Trophoblast cell (in vitro differentiated cells and primary cell): Measurements from ENCODE around the gene IRF9.
"Not testable (repeated sequence)": the region's sequence is repeated elsewhere in the genome, so short reads cannot be mapped to it uniquely, and the experiment has no call there.

Experiments used
- DNase-seq, 2 donors: peaks; one replicate each; pipeline ENCODE4 v3.0.0-alpha.2; 2016
- H2AFZ ChIP-seq: 2 replicates; pipeline ENCODE4 v1.6.1; 2013; ENCODE audit warnings: low read length, moderate library complexity, mild to moderate bottlenecking; ENCODE audit not compliant: insufficient read depth, poor library complexity
- H2AK5ac ChIP-seq: 2 replicates; pipeline ENCODE4 v1.6.1; 2013; ENCODE audit warnings: mild to moderate bottlenecking, low read length
- H2BK120ac ChIP-seq: 2 replicates; pipeline ENCODE4 v1.6.1; 2013; ENCODE audit warnings: low read length, mild to moderate bottlenecking, moderate library complexity; ENCODE audit not compliant: insufficient read depth, poor library complexity
- H2BK12ac ChIP-seq: 2 replicates; pipeline ENCODE4 v1.6.1; 2013; ENCODE audit warnings: mild to moderate bottlenecking, low read length, moderate library complexity
- H2BK5ac ChIP-seq: 2 replicates; pipeline ENCODE4 v1.6.1; 2013; ENCODE audit warnings: low read length, low read depth, moderate library complexity, mild to moderate bottlenecking; ENCODE audit not compliant: poor library complexity
- H3K14ac ChIP-seq: 2 replicates; pipeline ENCODE4 v1.6.1; 2013; ENCODE audit warnings: mild to moderate bottlenecking, low read length
- H3K18ac ChIP-seq: 2 replicates; pipeline ENCODE4 v1.6.1; 2013; ENCODE audit warnings: mild to moderate bottlenecking, low read length
- H3K23ac ChIP-seq: 2 replicates; pipeline ENCODE4 v1.6.1; 2013; ENCODE audit warnings: low read length
- H3K27ac ChIP-seq: 2 replicates; pipeline ENCODE4 v1.5.1; 2013; ENCODE audit warnings: low read depth, mild to moderate bottlenecking, inconsistent platforms, low read length, moderate library complexity
- H3K27me3 ChIP-seq: 2 replicates; pipeline ENCODE4 v1.6.1; 2013; ENCODE audit warnings: inconsistent platforms, mild to moderate bottlenecking, low read length, moderate library complexity; ENCODE audit not compliant: insufficient read depth
- H3K36me3 ChIP-seq, 2 experiments: 1 replicate in 1 of 2; 2 replicates in 1 of 2; pipeline ENCODE4 v1.6.1; 2013; ENCODE audit warnings: low read length in 2 of 2, mild to moderate bottlenecking in 2 of 2, moderate library complexity in 1 of 2; ENCODE audit not compliant: insufficient read depth in 2 of 2, control insufficient read depth in 1 of 2
- H3K4ac ChIP-seq: 2 replicates; pipeline ENCODE4 v1.6.1; 2013; ENCODE audit warnings: low read depth, mild to moderate bottlenecking, low read length, moderate library complexity
- H3K4me1 ChIP-seq, 2 experiments: 1 replicate in 1 of 2; 2 replicates in 1 of 2; pipeline ENCODE4 v1.6.1; 2013; ENCODE audit warnings: low read length in 2 of 2, mild to moderate bottlenecking in 2 of 2, moderate library complexity in 1 of 2; ENCODE audit not compliant: insufficient read depth in 2 of 2, control insufficient read depth in 1 of 2
- H3K4me2 ChIP-seq: 2 replicates; pipeline ENCODE4 v1.6.1; 2013; ENCODE audit warnings: inconsistent platforms, mild to moderate bottlenecking, low read length, moderate library complexity
- H3K4me3 ChIP-seq: 2 replicates; pipeline ENCODE4 v1.5.1; 2013; ENCODE audit warnings: mild to moderate bottlenecking, low read depth, low read length, inconsistent platforms
- H3K79me1 ChIP-seq: one replicate; pipeline ENCODE4 v1.6.1; 2013; ENCODE audit warnings: low read length
- H3K79me2 ChIP-seq: 2 replicates; pipeline ENCODE4 v1.6.1; 2013; ENCODE audit warnings: low read length, mild to moderate bottlenecking; ENCODE audit not compliant: control insufficient read depth, insufficient read depth, poor library complexity
- H3K9ac ChIP-seq: 2 replicates; pipeline ENCODE4 v1.6.1; 2013; ENCODE audit warnings: mild to moderate bottlenecking, low read length
- H3K9me3 ChIP-seq: 2 replicates; pipeline ENCODE4 v1.6.1; 2013; ENCODE audit warnings: low read depth, mild to moderate bottlenecking, control low read depth, inconsistent platforms, low read length; ENCODE audit not compliant: insufficient read depth
- H4K12ac ChIP-seq: 2 replicates; pipeline ENCODE4 v1.6.1; 2013; ENCODE audit warnings: low read depth, mild to moderate bottlenecking, low read length, moderate library complexity
- H4K8ac ChIP-seq: 2 replicates; pipeline ENCODE4 v1.6.1; 2013; ENCODE audit warnings: low read depth, mild to moderate bottlenecking, low read length, moderate library complexity
- H4K91ac ChIP-seq: one replicate; pipeline ENCODE4 v1.6.1; 2013; ENCODE audit warnings: low read depth, mild to moderate bottlenecking, low read length, moderate library complexity
- WGBS: extraction: QIAGEN DNeasy Blood & Tissue Kit; methylation state at CpG from one replicate; pipeline ENCODE4 v1.1.7; 2013; ENCODE audit warnings: missing lambda C conversion rate; ENCODE audit not compliant: insufficient read length, insufficient coverage; ENCODE audit errors: extremely low coverage; 5-methylcytosine and 5-hydroxymethylcytosine counted together

Gene IRF9

GRCh38 chr14:24203249-24203886 lies 42.3 kb downstream of the IRF9 start:
- DNase-seq, H3K14ac ChIP-seq, H4K91ac ChIP-seq, H2AFZ ChIP-seq, H3K4me2 ChIP-seq, H3K9me3 ChIP-seq, H3K9ac ChIP-seq, H3K18ac ChIP-seq, H3K23ac ChIP-seq, H3K27ac ChIP-seq, H2AK5ac ChIP-seq, H3K4me3 ChIP-seq, H3K4me1 ChIP-seq, H2BK120ac ChIP-seq, H3K79me2 ChIP-seq, H3K79me1 ChIP-seq, H4K8ac ChIP-seq, H2BK5ac ChIP-seq, H3K27me3 ChIP-seq, H2BK12ac ChIP-seq, H4K12ac ChIP-seq, H3K4ac ChIP-seq: not testable (repeated sequence)
- H3K36me3 ChIP-seq = peaks cover 20 to 35% of the 10 kb centered on the region in 2 experiments
- no CpG with 5 or more reads among the region's 16 CpGs for WGBS

- H2BK5ac ChIP-seq = no peak overlapping the region
- H3K23ac ChIP-seq = no peak overlapping the region
- H3K27me3 ChIP-seq = no peaks in the 10 kb centered on the region
- no peak overlapping the region for H3K18ac ChIP-seq
- H3K4me3 ChIP-seq = no peak overlapping the region
- no peak overlapping the region for H4K8ac ChIP-seq
- no peak for DNase-seq
- no peak overlapping the region for H4K12ac ChIP-seq
- peaks cover 3% of the 10 kb centered on the region for H3K9me3 ChIP-seq
- H3K9ac ChIP-seq = no peak overlapping the region
- H2BK12ac ChIP-seq = no peak overlapping the region
- no peak overlapping the region for H2AFZ ChIP-seq
- H3K36me3 ChIP-seq = peaks cover 22 to 39% of the 10 kb centered on the region in 2 experiments
- H3K79me2 ChIP-seq = no peaks in the 10 kb centered on the region
- peaks cover 3 to 4% of the 10 kb centered on the region in 2 experiments for H3K4me1 ChIP-seq
- no peak overlapping the region for H2BK120ac ChIP-seq
- no peaks in the 10 kb centered on the region for H3K79me1 ChIP-seq
- H2AK5ac ChIP-seq = no peak overlapping the region
- H3K14ac ChIP-seq = no peak overlapping the region
- no peak overlapping the region for H3K27ac ChIP-seq
- 100% methylated on average over 1 of the region's 7 CpGs for WGBS
- H3K4me2 ChIP-seq = no peak overlapping the region
- H3K4ac ChIP-seq = no peak overlapping the region
- no peak overlapping the region for H4K91ac ChIP-seq
Observed at GRCh38 chr14:24204163-24205146, 43.4 kb downstream of the IRF9 start.

GRCh38 chr14:24206260-24207103 lies 45.4 kb downstream of the IRF9 start:
- H2BK120ac ChIP-seq = no peak overlapping the region
- H2AFZ ChIP-seq = no peak overlapping the region
- WGBS = no CpG with 5 or more reads among the region's 11 CpGs
- no peak overlapping the region for H3K27ac ChIP-seq
- peaks cover 3 to 4% of the 10 kb centered on the region in 2 experiments for H3K4me1 ChIP-seq
- H3K4me3 ChIP-seq = no peak overlapping the region
- H3K9me3 ChIP-seq = peaks cover 2% of the 10 kb centered on the region
- H3K79me1 ChIP-seq = no peaks in the 10 kb centered on the region
- no peak overlapping the region for H3K4me2 ChIP-seq
- H3K9ac ChIP-seq = no peak overlapping the region
- no peak overlapping the region for H3K23ac ChIP-seq
- H3K14ac ChIP-seq = no peak overlapping the region
- H3K79me2 ChIP-seq = no peaks in the 10 kb centered on the region
- H4K8ac ChIP-seq = no peak overlapping the region
- H4K12ac ChIP-seq = no peak overlapping the region
- peaks cover 31 to 53% of the 10 kb centered on the region in 2 experiments for H3K36me3 ChIP-seq
- H3K27me3 ChIP-seq = no peaks in the 10 kb centered on the region
- H3K18ac ChIP-seq = no peak overlapping the region
- H2AK5ac ChIP-seq = no peak overlapping the region
- H2BK5ac ChIP-seq = no peak overlapping the region
- no peak overlapping the region for H2BK12ac ChIP-seq
- no peak for DNase-seq
- H3K4ac ChIP-seq = no peak overlapping the region
- no peak overlapping the region for H4K91ac ChIP-seq

GRCh38 chr14:24207104-24207551 lies 46.1 kb downstream of the IRF9 start:
- no CpG with 5 or more reads among the region's 5 CpGs for WGBS
- Histone ChIP-seq H2AFZ (no peak overlapping the region), H3K4ac (no peak overlapping the region), H2BK5ac (no peak overlapping the region), H3K36me3 (peaks cover 31 to 50% of the 10 kb centered on the region in 2 experiments), H3K23ac (no peak overlapping the region), H2BK120ac (no peak overlapping the region), H3K4me2 (no peak overlapping the region), H3K9ac (no peak overlapping the region), H4K8ac (no peak overlapping the region), H2AK5ac (no peak overlapping the region), H3K4me1 (peaks cover 3 to 4% of the 10 kb centered on the region in 2 experiments), H3K79me1 (no peaks in the 10 kb centered on the region), H4K12ac (peak overlapping the region; percentile 17), H3K18ac (no peak overlapping the region), H3K27me3 (no peaks in the 10 kb centered on the region), H4K91ac (no peak overlapping the region), H3K4me3 (no peak overlapping the region), H3K27ac (no peak overlapping the region), H3K9me3 (no peaks in the 10 kb centered on the region), H3K79me2 (no peaks in the 10 kb centered on the region), H2BK12ac (no peak overlapping the region), H3K14ac (no peak overlapping the region)
- DNase-seq = no peak
